H1 (cell line): ENCODE measurements around the gene GABRG2. TPM values are rescaled to one million over a fixed set of nuclear protein-coding genes. Genes with fewer than 3 reads are reported as not detected.

ENCODE experiments used
- CBX8 ChIP-seq: fragments of 300-800, 300-1000 bp; sonication (generic); IDR thresholded peaks from 2 replicates; pipeline ENCODE4 v1.7.1; 2016; ENCODE audit warnings: low read depth, low read length, borderline replicate concordance
- KDM4A ChIP-seq: IDR thresholded peaks from one replicate; pipeline ENCODE4 v1.7.1; 2012; ENCODE audit warnings: low read depth, mild to moderate bottlenecking, moderate library complexity, low read length, inconsistent platforms; ENCODE audit not compliant: severe bottlenecking
- NANOG ChIP-seq: IDR thresholded peaks from 2 replicates; pipeline ENCODE4 v1.6.1; 2011; ENCODE audit warnings: low read length, low read depth, mild to moderate bottlenecking, inconsistent platforms; ENCODE audit not compliant: insufficient read depth, poor library complexity, severe bottlenecking
- polyA plus RNA-seq, 7 experiments: library from polyadenylated mRNA; depleted of rRNA in 3 of 7; stranded (reverse) in 5 of 7; unstranded in 2 of 7; fragments of >200 nt in 5 of 7; fragments of 200-250 nt in 2 of 7; gene quantifications; 1 replicate in 5 of 7; 2 replicates in 1 of 7; 4 replicates in 1 of 7; pipeline versions ENCODE4 v1.2.1 to v1.2.3, GENCODE V29; 2011 to 2013; ENCODE audit warnings: missing spikeins in 2 of 7, mixed read lengths in 2 of 7
- total RNA-seq: library from RNA; stranded (reverse); fragmentation: NEBNext Ultra II Directional; extraction: Animal tissue kit (Norgen Biotek cat#: 25700); gene quantifications from 2 replicates; pipeline ENCODE4 v1.2.1, GENCODE V29; 2021
- TF ChIP-seq, protein P1 (sequence below), 3 experiments: IDR thresholded peaks; 1 replicate in 2 of 3; 2 replicates in 1 of 3; pipeline versions ENCODE4 v1.5.1 to v1.6.1; 2011; ENCODE audit warnings: low read length in 3 of 3, mild to moderate bottlenecking in 3 of 3, inconsistent platforms in 2 of 3, low read depth in 1 of 3, moderate library complexity in 1 of 3; ENCODE audit not compliant: insufficient read depth in 1 of 3; ENCODE audit errors: control extremely low read depth in 1 of 3

The GABRG2 gene
- total and polyA plus RNA-seq, 2 of the 8 experiments (the other 6 are each of a cell fraction or from before 2014, with no cell fraction given): 2.0 to 2.8 TPM

GRCh38 chr5:162068936-162069335 is 1.4 kb downstream of the GABRG2 start (continued):
- TF ChIP-seq CBX8 (no peak), NANOG (no peak), KDM4A (no peak)
- TF ChIP-seq, protein P1, sequence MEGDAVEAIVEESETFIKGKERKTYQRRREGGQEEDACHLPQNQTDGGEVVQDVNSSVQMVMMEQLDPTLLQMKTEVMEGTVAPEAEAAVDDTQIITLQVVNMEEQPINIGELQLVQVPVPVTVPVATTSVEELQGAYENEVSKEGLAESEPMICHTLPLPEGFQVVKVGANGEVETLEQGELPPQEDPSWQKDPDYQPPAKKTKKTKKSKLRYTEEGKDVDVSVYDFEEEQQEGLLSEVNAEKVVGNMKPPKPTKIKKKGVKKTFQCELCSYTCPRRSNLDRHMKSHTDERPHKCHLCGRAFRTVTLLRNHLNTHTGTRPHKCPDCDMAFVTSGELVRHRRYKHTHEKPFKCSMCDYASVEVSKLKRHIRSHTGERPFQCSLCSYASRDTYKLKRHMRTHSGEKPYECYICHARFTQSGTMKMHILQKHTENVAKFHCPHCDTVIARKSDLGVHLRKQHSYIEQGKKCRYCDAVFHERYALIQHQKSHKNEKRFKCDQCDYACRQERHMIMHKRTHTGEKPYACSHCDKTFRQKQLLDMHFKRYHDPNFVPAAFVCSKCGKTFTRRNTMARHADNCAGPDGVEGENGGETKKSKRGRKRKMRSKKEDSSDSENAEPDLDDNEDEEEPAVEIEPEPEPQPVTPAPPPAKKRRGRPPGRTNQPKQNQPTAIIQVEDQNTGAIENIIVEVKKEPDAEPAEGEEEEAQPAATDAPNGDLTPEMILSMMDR (IDR thresholded peaks at IDR 0.05; ENCODE audit: control extremely low read depth in 1 of 3, insufficient read depth in 1 of 3, low read depth in 1 of 3, low read length in 3 of 3): no peak
